ENCODE results near the gene BEND6.
A peak's percentile ranks its signal among the peaks of the same experiment; 100 is the strongest.

The BEND6 gene

DNA sequence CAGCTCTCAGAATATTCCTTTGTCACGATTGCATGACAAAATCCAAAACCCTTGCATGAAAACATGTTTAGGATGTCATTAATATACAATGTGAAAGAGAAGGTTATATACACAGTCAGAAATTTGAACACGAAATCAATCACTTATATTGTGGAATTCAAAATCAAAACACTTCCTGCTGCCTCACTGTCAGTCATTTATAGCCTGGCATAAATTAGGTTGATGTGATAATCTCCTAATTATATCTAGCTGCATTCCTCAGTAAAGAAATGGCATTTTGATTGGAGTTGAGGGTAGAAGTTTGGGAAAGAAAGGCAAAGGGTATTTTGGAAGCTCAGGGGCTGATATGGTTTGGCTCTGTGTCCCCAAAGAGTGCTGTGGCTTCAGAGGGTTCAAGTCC is 24.1 kb upstream of the BEND6 start:
- TF ChIP-seq, protein P1, sequence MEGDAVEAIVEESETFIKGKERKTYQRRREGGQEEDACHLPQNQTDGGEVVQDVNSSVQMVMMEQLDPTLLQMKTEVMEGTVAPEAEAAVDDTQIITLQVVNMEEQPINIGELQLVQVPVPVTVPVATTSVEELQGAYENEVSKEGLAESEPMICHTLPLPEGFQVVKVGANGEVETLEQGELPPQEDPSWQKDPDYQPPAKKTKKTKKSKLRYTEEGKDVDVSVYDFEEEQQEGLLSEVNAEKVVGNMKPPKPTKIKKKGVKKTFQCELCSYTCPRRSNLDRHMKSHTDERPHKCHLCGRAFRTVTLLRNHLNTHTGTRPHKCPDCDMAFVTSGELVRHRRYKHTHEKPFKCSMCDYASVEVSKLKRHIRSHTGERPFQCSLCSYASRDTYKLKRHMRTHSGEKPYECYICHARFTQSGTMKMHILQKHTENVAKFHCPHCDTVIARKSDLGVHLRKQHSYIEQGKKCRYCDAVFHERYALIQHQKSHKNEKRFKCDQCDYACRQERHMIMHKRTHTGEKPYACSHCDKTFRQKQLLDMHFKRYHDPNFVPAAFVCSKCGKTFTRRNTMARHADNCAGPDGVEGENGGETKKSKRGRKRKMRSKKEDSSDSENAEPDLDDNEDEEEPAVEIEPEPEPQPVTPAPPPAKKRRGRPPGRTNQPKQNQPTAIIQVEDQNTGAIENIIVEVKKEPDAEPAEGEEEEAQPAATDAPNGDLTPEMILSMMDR (IDR thresholded peaks at IDR 0.05; ENCODE audit: low read length, missing control alignments) = no peak
- no peak for DNase-seq (ENCODE audit: low read depth)
- no peak overlapping the region for H3K4me3 ChIP-seq (replicated peaks; ENCODE audit: low read depth, low read length)

DNA sequence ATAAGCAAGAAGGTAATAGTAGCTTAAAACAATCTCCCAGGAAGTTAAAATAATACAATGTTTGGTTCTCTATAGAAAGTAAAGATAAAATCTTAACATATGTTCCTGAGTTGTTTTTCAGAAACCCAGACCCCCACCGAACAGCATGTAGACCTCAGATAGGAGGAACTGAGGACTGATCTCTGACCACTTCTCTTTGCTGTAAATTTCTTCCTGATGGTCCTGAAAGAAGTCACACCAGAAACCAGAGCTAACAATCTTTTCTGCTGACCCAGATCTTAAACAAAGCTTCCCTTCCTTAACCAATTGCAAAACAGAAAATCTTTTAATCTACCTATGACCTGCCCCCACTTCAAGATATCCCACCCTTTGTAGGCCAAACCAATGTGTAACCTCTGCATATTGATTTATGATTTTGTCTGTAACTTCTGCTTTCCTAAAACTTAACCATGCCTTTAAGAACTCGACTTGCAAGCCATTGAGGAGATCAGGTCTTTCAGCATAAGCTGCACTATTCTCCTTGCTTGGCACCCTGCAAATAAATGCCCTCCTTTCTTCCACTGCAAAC is 21.9 kb upstream of the BEND6 start:
- TF ChIP-seq, protein P1 (IDR thresholded peaks at IDR 0.05; ENCODE audit: low read length, missing control alignments) = no peak
- H3K4me3 ChIP-seq (replicated peaks; ENCODE audit: low read depth, low read length) = no peak overlapping the region
- no peak for DNase-seq (ENCODE audit: low read depth)

DNA sequence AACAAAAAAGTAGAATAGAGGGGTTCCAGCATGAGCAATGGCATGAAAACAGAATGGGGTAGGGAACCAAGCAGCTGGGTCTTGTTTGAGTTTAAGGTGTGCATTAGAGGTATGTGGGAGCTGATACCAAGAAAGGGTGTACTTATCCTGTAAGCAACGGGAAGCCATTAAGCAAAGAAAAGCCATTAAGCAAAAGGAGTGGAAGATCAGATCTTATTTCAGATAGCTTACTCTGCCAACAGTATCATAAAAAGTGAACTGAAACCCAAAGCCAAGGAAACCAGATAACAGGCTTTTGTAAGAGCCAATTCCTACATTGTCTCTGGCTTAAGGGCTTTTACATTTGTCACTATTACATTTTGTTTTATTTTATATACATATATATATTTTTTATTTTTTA is 21.3 kb upstream of the BEND6 start:
- no peak for DNase-seq (ENCODE audit: low read depth)
- TF ChIP-seq, protein P1 (IDR thresholded peaks at IDR 0.05; ENCODE audit: low read length, missing control alignments) = no peak

DNA sequence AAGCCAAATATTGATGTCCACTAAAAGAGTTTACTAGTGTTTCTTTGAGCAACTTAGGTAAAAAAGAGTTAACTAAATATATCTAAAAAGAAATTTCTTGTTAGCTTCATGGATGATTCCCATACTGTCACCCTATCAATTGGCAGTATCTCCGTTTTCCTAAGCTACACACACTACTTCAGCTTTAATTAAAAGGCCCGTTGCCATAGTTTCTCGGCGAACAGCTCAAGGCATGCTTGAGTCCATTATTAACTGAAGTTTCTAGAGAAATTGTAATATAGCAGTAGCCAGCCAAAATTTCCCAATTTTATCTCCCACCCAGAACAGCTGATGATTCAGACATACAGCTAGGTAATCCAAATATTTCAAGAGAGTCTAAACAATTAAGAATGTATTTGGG is 20.0 kb upstream of the BEND6 start:
- TF ChIP-seq, protein P1 (IDR thresholded peaks at IDR 0.05; ENCODE audit: low read length, missing control alignments) = no peak
- no peak overlapping the region for H3K4me3 ChIP-seq (replicated peaks; ENCODE audit: low read depth, low read length)
- DNase-seq (ENCODE audit: low read depth) = no peak

More for the DNA sequence above, 21.3 kb upstream of the BEND6 start:
- no peak overlapping the region for H3K4me3 ChIP-seq (replicated peaks; ENCODE audit: low read depth, low read length)

DNA sequence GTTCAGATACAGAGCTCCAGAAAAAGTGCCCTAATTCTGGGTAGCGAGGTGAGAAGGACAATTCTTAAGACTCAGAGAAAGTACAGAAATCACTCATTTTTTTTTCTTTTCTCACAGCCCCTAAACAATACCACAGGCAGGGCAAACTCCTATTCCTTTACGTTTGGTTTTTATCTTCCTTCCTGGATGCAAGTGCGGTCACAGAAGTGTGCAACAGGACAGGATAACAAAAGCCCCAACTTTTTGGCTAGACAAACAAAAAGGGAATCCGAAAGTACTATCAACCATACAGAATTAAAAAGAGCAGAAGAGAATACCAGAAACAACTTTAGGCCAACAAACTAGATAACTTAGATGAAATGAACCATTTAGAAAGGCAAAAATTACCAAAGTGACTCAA is 18.4 kb upstream of the BEND6 start:
- TF ChIP-seq, protein P1 (IDR thresholded peaks at IDR 0.05; ENCODE audit: low read length, missing control alignments) = no peak
- DNase-seq (ENCODE audit: low read depth) = no peak
- no peak overlapping the region for H3K4me3 ChIP-seq (replicated peaks; ENCODE audit: low read depth, low read length)

DNA sequence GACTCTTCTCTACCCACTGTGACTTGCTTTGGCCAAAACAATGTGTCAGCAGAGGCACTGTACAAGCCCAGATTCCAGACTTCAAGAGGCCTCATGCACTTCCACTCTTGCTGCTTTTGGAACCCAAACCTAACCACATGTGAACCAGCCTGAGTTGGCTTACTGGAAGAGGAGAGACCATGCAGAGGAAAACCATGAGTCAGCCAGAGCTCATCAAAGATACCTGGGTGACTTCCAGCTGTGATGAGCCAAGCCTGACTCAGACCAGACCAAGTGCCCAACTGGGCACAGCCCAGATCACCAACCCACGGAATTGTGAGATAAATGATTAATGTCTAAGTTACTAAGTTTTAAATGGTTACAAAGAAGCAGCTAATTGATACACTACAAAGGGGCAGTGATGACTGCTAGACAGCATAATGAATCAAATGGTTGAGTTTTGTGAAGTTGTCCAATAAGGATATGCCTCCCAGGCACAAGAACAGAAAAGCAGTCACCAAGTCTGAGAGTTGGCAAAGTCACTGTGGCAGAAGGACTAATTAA is 16.2 kb upstream of the BEND6 start:
- H3K4me3 ChIP-seq (replicated peaks; ENCODE audit: low read depth, low read length) = no peak overlapping the region
- DNase-seq (ENCODE audit: low read depth) = peak; percentile 96
- TF ChIP-seq, protein P1 (IDR thresholded peaks at IDR 0.05; ENCODE audit: low read length, missing control alignments) = no peak

DNA sequence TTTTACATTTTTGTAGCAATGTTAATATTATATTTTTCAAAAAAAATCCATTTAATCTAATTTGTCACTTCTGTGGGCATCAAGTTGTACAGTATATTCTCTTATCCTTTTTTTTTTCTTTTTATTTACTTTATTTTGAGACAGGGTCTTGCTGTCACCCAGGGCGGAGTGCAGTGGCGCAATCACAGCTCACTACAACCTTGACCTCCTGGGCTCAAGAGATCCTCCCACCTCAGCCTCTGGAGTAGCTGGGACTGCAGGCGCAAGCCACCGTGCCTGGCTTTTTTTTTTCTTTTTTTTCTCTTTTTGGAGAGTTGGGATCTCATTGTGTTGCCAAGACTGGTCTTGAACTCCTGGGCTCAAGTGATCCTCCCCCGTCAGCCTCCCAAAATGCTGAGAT is 14.4 kb upstream of the BEND6 start:
- no peak for DNase-seq (ENCODE audit: low read depth)
- TF ChIP-seq, protein P1 (IDR thresholded peaks at IDR 0.05; ENCODE audit: low read length, missing control alignments) = no peak
- no peak overlapping the region for H3K4me3 ChIP-seq (replicated peaks; ENCODE audit: low read depth, low read length)

Measured in fibroblast of pulmonary artery (primary cell).